Thyroid gland (tissue), 4 donors: ENCODE measurements around the gene RPL21.

Experiments used
- POLR2A ChIP-seq, 2 donors: fragments of 450-650 bp; IDR thresholded peaks; one replicate each; pipeline ENCODE4 v1.6.1; 2017; ENCODE audit warnings: antibody characterized with exemption in 2 of 2, mild to moderate bottlenecking in 2 of 2, moderate library complexity in 1 of 2
- TF ChIP-seq, protein P1 (sequence below), 6 experiments: fragments of 200-600 bp in 3 of 6; fragments of 450-650 bp in 3 of 6; sonication (generic) in 3 of 6; IDR thresholded peaks; one replicate each; pipeline ENCODE4 v1.5.1; 2016 to 2019; ENCODE audit warnings: antibody characterized with exemption in 6 of 6, mild to moderate bottlenecking in 2 of 6, inconsistent platforms in 1 of 6, moderate library complexity in 1 of 6

DNA sequence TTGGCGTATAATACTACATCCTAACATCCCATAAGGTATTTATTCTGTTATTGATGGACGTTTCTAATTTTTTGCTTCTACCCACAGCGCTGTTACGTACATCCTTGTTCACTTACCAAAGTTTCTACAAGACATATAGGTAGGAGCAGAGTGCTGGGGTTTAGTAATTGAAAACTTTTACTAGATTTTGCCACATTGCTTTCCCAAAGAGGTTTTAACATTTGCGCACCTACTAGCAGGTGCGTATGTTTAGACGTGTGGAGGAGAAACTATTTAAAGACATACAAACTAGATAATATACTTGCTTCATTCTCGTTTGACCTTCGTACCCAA is 559 bp upstream of the RPL21 start:
- TF ChIP-seq, protein P1, sequence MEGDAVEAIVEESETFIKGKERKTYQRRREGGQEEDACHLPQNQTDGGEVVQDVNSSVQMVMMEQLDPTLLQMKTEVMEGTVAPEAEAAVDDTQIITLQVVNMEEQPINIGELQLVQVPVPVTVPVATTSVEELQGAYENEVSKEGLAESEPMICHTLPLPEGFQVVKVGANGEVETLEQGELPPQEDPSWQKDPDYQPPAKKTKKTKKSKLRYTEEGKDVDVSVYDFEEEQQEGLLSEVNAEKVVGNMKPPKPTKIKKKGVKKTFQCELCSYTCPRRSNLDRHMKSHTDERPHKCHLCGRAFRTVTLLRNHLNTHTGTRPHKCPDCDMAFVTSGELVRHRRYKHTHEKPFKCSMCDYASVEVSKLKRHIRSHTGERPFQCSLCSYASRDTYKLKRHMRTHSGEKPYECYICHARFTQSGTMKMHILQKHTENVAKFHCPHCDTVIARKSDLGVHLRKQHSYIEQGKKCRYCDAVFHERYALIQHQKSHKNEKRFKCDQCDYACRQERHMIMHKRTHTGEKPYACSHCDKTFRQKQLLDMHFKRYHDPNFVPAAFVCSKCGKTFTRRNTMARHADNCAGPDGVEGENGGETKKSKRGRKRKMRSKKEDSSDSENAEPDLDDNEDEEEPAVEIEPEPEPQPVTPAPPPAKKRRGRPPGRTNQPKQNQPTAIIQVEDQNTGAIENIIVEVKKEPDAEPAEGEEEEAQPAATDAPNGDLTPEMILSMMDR (IDR thresholded peaks at IDR 0.05), result no peak
- no peak for TF ChIP-seq POLR2A (IDR thresholded peaks at IDR 0.05)
